Renal cortex interstitium (tissue), 11 donors: Measurements from ENCODE around the gene GTF3C6. TPM values are rescaled to one million over a fixed set of nuclear protein-coding genes. Genes with fewer than 3 reads are reported as not detected.
"Not testable (repeated sequence)": the region's sequence is repeated elsewhere in the genome, so short reads cannot be mapped to it uniquely, and the experiment has no call there.

Experiments
- DNase-seq, 11 donors: peaks; one replicate each; pipeline ENCODE4 v3.0.0-alpha.2; 2013; ENCODE audit warnings: low read depth in 9 of 11, low spot score in 4 of 11; ENCODE audit errors: extremely low read depth in 1 of 11
- polyA plus RNA-seq, 3 donors: library from polyadenylated mRNA; unstranded; fragments of 120-200 nt; gene quantifications; one replicate each; pipeline ENCODE4 v1.2.1, GENCODE V29; 2013; ENCODE audit not compliant: insufficient read length in 3 of 3

The GTF3C6 gene
- polyA plus RNA-seq, 3 donors, result 73.2 to 112 (median 97.2) TPM

GRCh38 chr6:110960014-110960390 lies 1.5 kb downstream of the GTF3C6 start:
- DNase-seq, result no peak

- DNase-seq, result not testable (repeated sequence)
These were observed 4.1 kb downstream of the GTF3C6 start for GRCh38 chr6:110962636-110963035.

- DNase-seq, result no peak
These were observed 7.2 kb downstream of the GTF3C6 start for GRCh38 chr6:110965629-110966229.

- DNase-seq, result not testable (repeated sequence)
These were observed 10.2 kb downstream of the GTF3C6 start for GRCh38 chr6:110968661-110969060.

GRCh38 chr6:110971468-110971867 lies 13.0 kb downstream of the GTF3C6 start:
- DNase-seq, result no peak

GRCh38 chr6:110976575-110976974 lies 18.1 kb downstream of the GTF3C6 start:
- no peak for DNase-seq

- DNase-seq, result no peak
These were observed 21.1 kb downstream of the GTF3C6 start for GRCh38 chr6:110979565-110980101.

GRCh38 chr6:110980227-110980626 lies 21.7 kb downstream of the GTF3C6 start:
- no peak for DNase-seq

GRCh38 chr6:110980648-110981047 lies 22.1 kb downstream of the GTF3C6 start:
- no peak for DNase-seq

- no peak for DNase-seq
These were observed 22.7 kb downstream of the GTF3C6 start for GRCh38 chr6:110981202-110981600.

- no peak for DNase-seq
These were observed 32.5 kb downstream of the GTF3C6 start for GRCh38 chr6:110990840-110991576.

GRCh38 chr6:110996691-110997090 lies 38.2 kb downstream of the GTF3C6 start:
- DNase-seq, result no peak

GRCh38 chr6:110999634-111000270 lies 41.2 kb downstream of the GTF3C6 start:
- DNase-seq, result no peak

GRCh38 chr6:111002350-111002749 lies 43.8 kb downstream of the GTF3C6 start:
- no peak for DNase-seq

- peak in 4 of 11 donors; percentile 36 to 63 (median 53) for DNase-seq
These were observed 53.0 kb downstream of the GTF3C6 start for GRCh38 chr6:111011360-111012142.

GRCh38 chr6:111012143-111012452 lies 53.6 kb downstream of the GTF3C6 start:
- no peak for DNase-seq

- DNase-seq, result not testable (repeated sequence)
These were observed 54.0 kb downstream of the GTF3C6 start for GRCh38 chr6:111012520-111012919.

- DNase-seq, result no peak
These were observed 54.8 kb downstream of the GTF3C6 start for GRCh38 chr6:111013144-111013915.
